GM12892 (cell line): ENCODE results near the gene MXI1.

ENCODE experiments used
- POLR2A ChIP-seq: IDR thresholded peaks from 2 replicates; pipeline ENCODE4 v1.6.1; 2011; ENCODE audit warnings: low read depth, low read length, control low read depth
- POLR2AphosphoS5 ChIP-seq: IDR thresholded peaks from 2 replicates; pipeline ENCODE4 v1.6.1; 2011; ENCODE audit warnings: low read depth, low read length, control low read depth
- TAF1 ChIP-seq: IDR thresholded peaks from 2 replicates; pipeline ENCODE4 v1.6.1; 2011; ENCODE audit warnings: low read depth, mild to moderate bottlenecking, control low read depth, low read length, borderline replicate concordance

- no peak for TF ChIP-seq TAF1
- TF ChIP-seq POLR2AphosphoS5 = no peak
- no peak for TF ChIP-seq POLR2A
These were observed 47.1 kb downstream of the MXI1 start for GRCh38 chr10:110254467-110254866.
